ENCODE measurements around the gene SUCO.

DNA sequence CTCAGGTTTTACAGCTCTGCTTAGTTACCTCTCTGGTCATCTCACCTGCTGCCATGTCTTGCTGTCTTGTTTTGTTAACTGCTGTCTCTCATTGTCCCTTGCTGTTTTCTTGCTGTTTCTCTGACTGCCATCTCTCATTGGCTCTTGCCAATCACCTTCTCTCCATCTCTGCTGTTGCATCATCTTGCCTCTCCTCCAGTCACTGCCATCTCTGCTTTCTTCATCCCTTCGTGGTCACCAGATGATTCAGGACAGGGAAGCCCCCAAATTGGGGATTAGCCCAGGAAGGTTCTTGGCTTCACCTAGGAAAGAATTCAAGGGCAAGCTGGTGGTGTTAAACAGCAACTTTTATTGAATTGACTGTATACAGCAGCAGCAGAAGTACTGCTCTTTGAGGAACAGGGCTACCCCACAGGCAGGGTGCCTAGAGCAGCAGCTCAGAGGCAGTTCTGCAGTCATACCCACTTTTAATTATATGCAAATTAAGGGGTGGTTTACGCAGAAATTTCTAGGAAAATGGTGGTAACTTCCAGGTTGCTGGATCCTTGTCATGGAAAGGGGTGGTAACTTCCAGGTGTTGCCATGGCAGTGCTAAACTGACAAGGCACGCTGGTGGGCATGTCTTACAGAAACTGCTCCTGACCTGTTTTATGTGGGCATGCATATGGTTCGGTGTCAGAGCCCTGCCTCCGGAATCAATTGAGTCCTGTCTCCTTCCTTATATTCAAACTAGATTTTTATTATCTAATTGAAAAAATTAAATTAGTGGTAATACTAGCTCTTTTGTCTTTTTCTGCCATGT lies 33.4 kb downstream of the SUCO start:
- TF ChIP-seq POLR2AphosphoS5 (IDR thresholded peaks at IDR 0.05; ENCODE audit: insufficient read depth, low read depth, low read length) (no peak), CTCF (IDR thresholded peaks at IDR 0.05; ENCODE audit: extremely low read depth in 1 of 2, insufficient read depth in 1 of 2, low read depth in 1 of 2, low read length in 2 of 2) (no peak), EZH2 (IDR thresholded peaks at IDR 0.05; ENCODE audit: borderline replicate concordance, low read depth, low read length, severe bottlenecking) (no peak), POLR2A (IDR thresholded peaks at IDR 0.05; ENCODE audit: low read depth, low read length) (no peak), FOS (IDR thresholded peaks at IDR 0.05; ENCODE audit: borderline replicate concordance, insufficient read depth, low read length) (no peak), MYC (IDR thresholded peaks at IDR 0.05; ENCODE audit: low read depth, low read length) (no peak)
